HFFc6 (cell line): Measurements from ENCODE around the gene ZBTB16. TPM values are rescaled to one million over a fixed set of nuclear protein-coding genes. Genes with fewer than 3 reads are reported as not detected.

Experiments
- DNase-seq: peaks from one replicate; pipeline ENCODE4 v3.0.0-alpha.2; 2018
- H3K27ac Mint-ChIP-seq: 2 replicates; pipeline ENCODE4 v1.8.0; 2020; ENCODE audit warnings: mild to moderate bottlenecking, mixed read lengths
- H3K27me3 Mint-ChIP-seq: 2 replicates; pipeline ENCODE4 v1.8.0; 2021; ENCODE audit warnings: mild to moderate bottlenecking, moderate library complexity, mixed read lengths; ENCODE audit not compliant: insufficient read depth
- H3K36me3 Mint-ChIP-seq: 2 replicates; pipeline ENCODE4 v1.8.0; 2021; ENCODE audit warnings: low read depth, mixed read lengths
- H3K4me1 Mint-ChIP-seq: 2 replicates; pipeline ENCODE4 v1.8.0; 2020; ENCODE audit warnings: low read depth, mixed read lengths
- H3K4me3 Mint-ChIP-seq: 2 replicates; pipeline ENCODE4 v1.8.0; 2020; ENCODE audit warnings: mild to moderate bottlenecking, moderate library complexity, mixed read lengths
- H3K9me3 Mint-ChIP-seq: 2 replicates; pipeline ENCODE4 v1.8.0; 2020; ENCODE audit warnings: mild to moderate bottlenecking, mixed read lengths
- total RNA-seq, 6 experiments: library from RNA; stranded (reverse); fragmentation: NEBNext Ultra II Directional; extraction: Animal tissue kit (Norgen Biotek cat#: 25700); gene quantifications; 2 replicates in 1 of 6; 3 replicates in 5 of 6; pipeline ENCODE4 v1.2.3, GENCODE V29; 2021
- TF ChIP-seq, protein P1 (sequence below): fragments of 200-600 bp; sonication (generic); IDR thresholded peaks from 2 replicates; pipeline ENCODE4 v1.5.0; 2021; ENCODE audit warnings: antibody characterized with exemption, mild to moderate bottlenecking

Gene ZBTB16
- total RNA-seq, 6 experiments from 2014 or later, result not detected

DNA sequence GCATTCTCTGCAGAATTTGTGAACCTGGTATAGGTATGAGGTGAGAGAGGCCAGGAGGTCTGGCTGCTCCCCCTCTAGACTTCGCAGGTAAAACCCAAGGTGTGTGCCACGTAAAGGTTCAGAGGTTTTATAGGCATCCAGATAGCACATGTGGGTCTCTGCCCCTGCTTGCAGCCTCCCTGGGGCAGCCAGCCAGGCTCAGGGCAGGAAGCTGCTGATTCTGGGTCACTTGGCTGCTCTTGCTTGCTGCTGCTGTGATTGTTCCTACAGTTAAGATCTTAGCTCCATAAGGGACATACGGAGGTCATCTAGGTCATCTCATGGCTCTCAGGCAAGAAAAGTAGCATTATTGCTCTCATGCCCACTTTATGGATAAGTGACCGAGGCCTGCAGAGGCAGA is 30.2 kb downstream of the ZBTB16 start:
- TF ChIP-seq, protein P1, sequence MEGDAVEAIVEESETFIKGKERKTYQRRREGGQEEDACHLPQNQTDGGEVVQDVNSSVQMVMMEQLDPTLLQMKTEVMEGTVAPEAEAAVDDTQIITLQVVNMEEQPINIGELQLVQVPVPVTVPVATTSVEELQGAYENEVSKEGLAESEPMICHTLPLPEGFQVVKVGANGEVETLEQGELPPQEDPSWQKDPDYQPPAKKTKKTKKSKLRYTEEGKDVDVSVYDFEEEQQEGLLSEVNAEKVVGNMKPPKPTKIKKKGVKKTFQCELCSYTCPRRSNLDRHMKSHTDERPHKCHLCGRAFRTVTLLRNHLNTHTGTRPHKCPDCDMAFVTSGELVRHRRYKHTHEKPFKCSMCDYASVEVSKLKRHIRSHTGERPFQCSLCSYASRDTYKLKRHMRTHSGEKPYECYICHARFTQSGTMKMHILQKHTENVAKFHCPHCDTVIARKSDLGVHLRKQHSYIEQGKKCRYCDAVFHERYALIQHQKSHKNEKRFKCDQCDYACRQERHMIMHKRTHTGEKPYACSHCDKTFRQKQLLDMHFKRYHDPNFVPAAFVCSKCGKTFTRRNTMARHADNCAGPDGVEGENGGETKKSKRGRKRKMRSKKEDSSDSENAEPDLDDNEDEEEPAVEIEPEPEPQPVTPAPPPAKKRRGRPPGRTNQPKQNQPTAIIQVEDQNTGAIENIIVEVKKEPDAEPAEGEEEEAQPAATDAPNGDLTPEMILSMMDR, result no peak
- Mint-ChIP-seq H3K27ac (no peak overlapping the region), H3K27me3 (peaks cover 22% of the 10 kb centered on the region), H3K4me1 (no peaks in the 10 kb centered on the region), H3K9me3 (no peaks in the 10 kb centered on the region), H3K4me3 (no peak overlapping the region), H3K36me3 (no peaks in the 10 kb centered on the region)
- DNase-seq, result no peak

DNA sequence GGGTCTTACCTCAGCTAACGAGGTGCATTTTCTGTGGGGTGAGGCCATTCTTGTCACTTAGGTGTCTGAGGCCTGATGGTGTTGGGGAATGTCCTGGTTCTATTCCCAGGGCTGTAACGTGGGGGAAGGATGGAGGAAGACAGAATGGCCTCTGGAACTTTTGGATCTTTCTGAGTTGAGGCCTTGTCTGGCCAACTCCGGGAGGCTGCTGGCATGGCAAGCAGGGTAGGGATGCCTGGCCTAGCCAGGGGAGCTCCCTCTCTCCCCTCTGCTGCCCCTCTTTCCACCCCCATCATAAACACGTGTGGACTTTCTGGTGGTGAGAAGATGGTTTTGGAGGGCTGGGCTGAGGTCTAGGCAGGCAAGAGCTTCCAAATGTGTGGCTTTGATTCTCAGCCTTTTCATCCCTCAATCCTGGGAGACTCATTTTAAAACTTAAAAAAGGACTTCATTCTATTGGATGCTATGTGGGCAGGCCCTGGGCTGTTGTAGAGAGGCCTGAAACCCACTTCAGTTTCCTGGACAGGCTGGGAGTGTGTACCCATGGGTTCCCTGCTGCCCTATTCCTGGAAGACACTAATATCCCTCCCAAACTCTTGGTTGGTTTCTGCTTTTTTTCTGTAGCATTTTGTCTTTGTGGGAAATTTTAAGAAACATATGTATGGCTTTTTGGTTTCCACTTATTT is 30.9 kb downstream of the ZBTB16 start:
- no peaks in the 10 kb centered on the region for H3K36me3 Mint-ChIP-seq

DNA sequence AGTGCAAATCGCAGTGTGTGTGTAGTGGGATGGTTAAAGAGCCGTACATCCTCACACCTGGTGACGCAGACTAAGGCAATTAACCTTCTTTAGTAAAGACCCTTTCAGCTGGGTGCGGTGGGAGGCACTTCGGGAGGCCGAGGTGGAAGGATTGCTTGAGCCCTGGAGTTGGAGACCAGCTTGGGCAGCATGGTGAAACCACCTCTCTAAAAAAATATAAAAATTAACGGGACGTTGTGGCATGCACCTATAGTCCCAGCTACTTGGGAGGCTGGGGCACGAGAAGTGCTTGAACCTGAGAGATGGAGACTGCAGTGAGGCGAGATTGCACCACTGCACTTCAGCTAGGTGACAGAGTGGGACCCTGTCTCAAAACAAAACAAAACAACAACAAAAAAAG is 31.5 kb downstream of the ZBTB16 start:
- TF ChIP-seq, protein P1, result no peak
- DNase-seq, result no peak
- no peaks in the 10 kb centered on the region for H3K9me3 Mint-ChIP-seq

More for the DNA sequence above, 30.9 kb downstream of the ZBTB16 start:
- H3K4me1 Mint-ChIP-seq, result no peaks in the 10 kb centered on the region
- H3K9me3 Mint-ChIP-seq, result no peaks in the 10 kb centered on the region
- H3K27me3 Mint-ChIP-seq, result peaks cover 21% of the 10 kb centered on the region
- TF ChIP-seq, protein P1, result no peak
- no peak overlapping the region for H3K4me3 Mint-ChIP-seq
- DNase-seq, result no peak
- no peak overlapping the region for H3K27ac Mint-ChIP-seq

DNA sequence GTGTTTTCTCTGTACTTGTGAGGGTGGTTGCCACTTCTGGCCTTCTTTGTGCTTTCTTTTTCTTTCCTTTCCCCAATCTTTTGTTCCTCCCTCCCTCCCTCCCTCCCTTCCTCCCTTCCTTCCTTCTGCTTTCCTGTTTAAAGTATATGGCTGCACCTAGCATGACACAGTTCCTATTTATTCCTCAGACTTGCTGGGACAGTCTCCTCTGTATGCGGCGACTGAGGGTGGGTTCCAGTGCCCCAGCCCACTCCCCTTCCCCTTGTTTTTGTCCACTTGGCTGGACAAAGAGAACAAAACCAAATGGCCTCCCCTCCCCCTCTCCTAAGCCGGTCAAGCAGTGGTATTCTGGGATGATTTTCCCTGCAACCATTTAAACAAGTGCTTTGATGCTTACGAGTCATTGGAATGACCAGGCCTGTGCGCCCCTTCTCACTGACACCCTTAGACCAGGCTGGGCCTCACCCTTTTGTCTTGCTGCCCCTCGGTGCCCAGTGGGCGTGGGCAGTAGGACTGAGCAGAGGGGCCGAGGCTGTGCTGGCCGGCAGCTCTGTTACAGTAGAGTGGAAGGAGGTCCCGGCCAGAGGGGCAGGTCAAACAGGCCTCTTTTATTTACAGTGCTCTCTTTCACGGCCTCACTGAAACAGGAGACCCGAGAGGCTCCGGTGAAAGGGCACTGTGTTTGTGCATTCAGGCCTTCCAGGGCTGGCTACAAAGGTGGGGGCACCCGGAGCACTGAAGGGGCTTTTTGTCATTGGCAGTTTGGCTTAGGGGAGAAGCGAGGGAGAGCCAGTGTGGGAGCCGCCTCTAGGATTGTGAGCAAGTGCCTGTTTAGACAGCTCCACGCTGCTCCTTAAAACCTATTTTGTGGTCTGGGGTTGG is 32.2 kb downstream of the ZBTB16 start:
- H3K4me1 Mint-ChIP-seq, result no peaks in the 10 kb centered on the region
- TF ChIP-seq, protein P1, result no peak
- no peak for DNase-seq
- H3K27ac Mint-ChIP-seq, result no peak overlapping the region
- H3K9me3 Mint-ChIP-seq, result no peaks in the 10 kb centered on the region
- peaks cover 19% of the 10 kb centered on the region for H3K27me3 Mint-ChIP-seq
- H3K4me3 Mint-ChIP-seq, result no peak overlapping the region
- H3K36me3 Mint-ChIP-seq, result no peaks in the 10 kb centered on the region

More for the DNA sequence above, 31.5 kb downstream of the ZBTB16 start:
- Mint-ChIP-seq H3K27ac (no peak overlapping the region), H3K4me3 (no peak overlapping the region), H3K36me3 (no peaks in the 10 kb centered on the region), H3K27me3 (peaks cover 17% of the 10 kb centered on the region), H3K4me1 (no peaks in the 10 kb centered on the region)

DNA sequence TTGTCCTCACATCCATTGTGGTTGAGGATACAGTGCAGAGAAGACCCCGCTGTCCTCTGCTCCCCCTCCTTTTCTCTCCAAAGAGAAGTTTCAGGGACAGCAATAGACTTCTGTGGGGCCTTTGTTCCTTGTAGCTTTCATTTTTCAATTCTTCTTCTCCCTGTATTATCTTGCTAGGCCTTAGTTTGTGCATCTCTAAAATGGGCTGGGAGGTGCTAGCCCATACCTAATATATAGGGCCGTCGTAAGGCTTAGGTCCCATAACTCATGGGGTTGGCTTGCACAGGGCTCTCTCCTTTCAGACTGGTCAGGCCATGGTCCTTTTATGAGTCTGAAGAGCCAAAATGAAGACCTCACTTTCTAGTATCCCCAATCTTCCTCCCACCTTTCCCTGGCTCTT is 33.0 kb downstream of the ZBTB16 start:
- Mint-ChIP-seq H3K27me3 (peaks cover 14% of the 10 kb centered on the region), H3K4me3 (no peak overlapping the region), H3K27ac (no peak overlapping the region), H3K4me1 (no peaks in the 10 kb centered on the region), H3K36me3 (no peaks in the 10 kb centered on the region), H3K9me3 (no peaks in the 10 kb centered on the region)
- TF ChIP-seq, protein P1, result no peak
- DNase-seq, result no peak
